OCI-LY3 (cell line): ENCODE results near the gene CHEK1.

Experiments used
- H2AFZ ChIP-seq: fragments of 200-600, 300-600 bp; shearing (Covaris generic); 2 replicates; pipeline ENCODE4 v1.6.0; 2014; ENCODE audit warnings: antibody characterized with exemption, low read depth, low read length
- H3K27ac ChIP-seq: fragments of 200-600, 300-600 bp; sonication (generic); 2 replicates; pipeline ENCODE4 v1.5.1; 2014; ENCODE audit warnings: mild to moderate bottlenecking, low read length, moderate library complexity, mixed read lengths
- H3K27me3 ChIP-seq: fragments of 200-600, 300-600 bp; sonication (generic); 2 replicates; pipeline ENCODE4 v1.6.1; 2014; ENCODE audit warnings: low read depth, low read length, mixed read lengths
- H3K36me3 ChIP-seq: fragments of 200-600, 300-600 bp; sonication (generic); replicated peaks from 2 replicates; pipeline ENCODE3; 2014; ENCODE audit warnings: low read depth, low read length, mixed read lengths
- H3K4me1 ChIP-seq: fragments of 300-600, 200-600 bp; sonication (generic); 2 replicates; pipeline ENCODE4 v1.6.1; 2014; ENCODE audit warnings: low read length, mixed read lengths
- H3K4me2 ChIP-seq: fragments of 200-600, 300-600 bp; sonication (generic); 2 replicates; pipeline ENCODE4 v1.6.1; 2014; ENCODE audit warnings: low read length, mixed read lengths
- H3K4me3 ChIP-seq: fragments of 300-600, 200-600 bp; sonication (generic); 2 replicates; pipeline ENCODE4 v1.5.1; 2014; ENCODE audit warnings: antibody characterized with exemption, mild to moderate bottlenecking, low read length, moderate library complexity
- H3K79me2 ChIP-seq: fragments of 300-600, 200-600 bp; shearing (Covaris generic); 2 replicates; pipeline ENCODE4 v1.6.1; 2014; ENCODE audit warnings: mild to moderate bottlenecking, low read length, mixed read lengths
- H3K9ac ChIP-seq: fragments of 300-600, 200-600 bp; shearing (Covaris generic); 2 replicates; pipeline ENCODE4 v1.6.0; 2014; ENCODE audit warnings: mild to moderate bottlenecking, low read length, moderate library complexity
- H3K9me3 ChIP-seq: fragments of 200-600, 300-600 bp; shearing (Covaris generic); 2 replicates; pipeline ENCODE4 v1.6.1; 2014; ENCODE audit warnings: low read length, mixed read lengths; ENCODE audit not compliant: insufficient read depth
- H4K20me1 ChIP-seq: fragments of 200-600, 300-600 bp; sonication (generic); 2 replicates; pipeline ENCODE4 v1.6.1; 2016; ENCODE audit warnings: low read length, mixed read lengths; ENCODE audit not compliant: insufficient read depth
- CTCF ChIP-seq: fragments of 200-600, 300-600 bp; sonication (generic); IDR thresholded peaks from 2 replicates; pipeline ENCODE4 v1.5.1; 2014; ENCODE audit warnings: antibody characterized with exemption, low read length, low read depth
- EZH2phosphoT487 ChIP-seq: fragments of 200-600 bp; shearing (Covaris generic); IDR thresholded peaks from 2 replicates; pipeline ENCODE4 v1.6.1; 2018; ENCODE audit warnings: antibody characterized with exemption, mixed run types, low read depth

The CHEK1 gene

GRCh38 chr11:125688632-125689031 lies 63.7 kb downstream of the CHEK1 start:
- H3K4me2 ChIP-seq, result no peak overlapping the region
- H3K9ac ChIP-seq, result no peak overlapping the region
- H2AFZ ChIP-seq, result no peak overlapping the region
- TF ChIP-seq CTCF, result no peak
- TF ChIP-seq EZH2phosphoT487, result no peak
- H3K79me2 ChIP-seq, result no peaks in the 10 kb centered on the region
- no peak overlapping the region for H3K4me3 ChIP-seq
- no peaks in the 10 kb centered on the region for H3K4me1 ChIP-seq
- no peaks in the 10 kb centered on the region for H3K27me3 ChIP-seq
- H3K9me3 ChIP-seq, result no peaks in the 10 kb centered on the region
- peaks cover 12% of the 10 kb centered on the region for H3K36me3 ChIP-seq
- H4K20me1 ChIP-seq, result no peaks in the 10 kb centered on the region
- no peak overlapping the region for H3K27ac ChIP-seq

- no peak overlapping the region for H3K9ac ChIP-seq
- H3K4me2 ChIP-seq, result no peak overlapping the region
- no peak overlapping the region for H3K4me3 ChIP-seq
- H3K27me3 ChIP-seq, result no peaks in the 10 kb centered on the region
- H3K36me3 ChIP-seq, result peaks cover 5% of the 10 kb centered on the region
- no peaks in the 10 kb centered on the region for H4K20me1 ChIP-seq
- TF ChIP-seq EZH2phosphoT487 (no peak), CTCF (no peak)
- H3K27ac ChIP-seq, result no peak overlapping the region
- no peak overlapping the region for H2AFZ ChIP-seq
- no peaks in the 10 kb centered on the region for H3K4me1 ChIP-seq
- H3K79me2 ChIP-seq, result no peaks in the 10 kb centered on the region
- H3K9me3 ChIP-seq, result no peaks in the 10 kb centered on the region
Observed at GRCh38 chr11:125689274-125689859, 64.4 kb downstream of the CHEK1 start.

DNA sequence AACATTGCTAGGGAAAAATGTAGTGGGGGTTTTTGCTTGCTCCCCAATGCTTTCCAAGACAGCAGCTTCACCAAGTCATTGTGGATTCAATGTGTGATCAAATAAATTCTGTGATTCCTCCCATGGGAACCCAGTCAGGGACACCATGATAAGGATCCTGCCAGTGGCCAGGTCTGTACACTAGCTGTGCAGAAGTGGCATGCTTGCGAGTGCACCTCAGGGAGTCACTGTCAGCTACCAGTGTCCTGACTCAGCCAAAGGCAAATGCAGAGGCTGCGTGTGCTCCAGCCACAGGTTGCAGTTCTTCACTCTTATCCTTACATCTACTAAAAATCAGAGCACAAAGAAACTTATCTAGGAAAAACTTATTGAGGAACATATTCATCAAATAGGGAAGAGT lies 65.0 kb downstream of the CHEK1 start:
- Histone ChIP-seq H3K9me3 (no peaks in the 10 kb centered on the region), H3K27ac (no peak overlapping the region), H2AFZ (no peak overlapping the region), H3K4me2 (no peak overlapping the region), H3K4me3 (no peak overlapping the region), H3K4me1 (no peaks in the 10 kb centered on the region), H3K9ac (no peak overlapping the region), H3K27me3 (no peaks in the 10 kb centered on the region), H3K79me2 (no peaks in the 10 kb centered on the region), H4K20me1 (no peaks in the 10 kb centered on the region), H3K36me3 (peaks cover 5% of the 10 kb centered on the region)
- no peak for TF ChIP-seq EZH2phosphoT487
- TF ChIP-seq CTCF, result no peak

GRCh38 chr11:125692887-125693286 lies 67.9 kb downstream of the CHEK1 start:
- no peaks in the 10 kb centered on the region for H3K4me1 ChIP-seq
- no peak overlapping the region for H3K27ac ChIP-seq
- TF ChIP-seq EZH2phosphoT487 (no peak), CTCF (no peak)
- H2AFZ ChIP-seq, result no peak overlapping the region
- no peaks in the 10 kb centered on the region for H3K27me3 ChIP-seq
- no peaks in the 10 kb centered on the region for H3K9me3 ChIP-seq
- no peak overlapping the region for H3K4me2 ChIP-seq
- no peak overlapping the region for H3K9ac ChIP-seq
- no peaks in the 10 kb centered on the region for H3K36me3 ChIP-seq
- H3K4me3 ChIP-seq, result no peak overlapping the region
- H3K79me2 ChIP-seq, result no peaks in the 10 kb centered on the region
- no peaks in the 10 kb centered on the region for H4K20me1 ChIP-seq
